Thyroid gland (tissue), 4 donors: ENCODE results near the gene GPR157.

Source experiments
- CTCF ChIP-seq, 6 experiments: fragments of 200-600 bp in 3 of 6; fragments of 450-650 bp in 3 of 6; sonication (generic) in 3 of 6; IDR thresholded peaks; one replicate each; pipeline ENCODE4 v1.5.1; 2016 to 2019; ENCODE audit warnings: antibody characterized with exemption in 6 of 6, mild to moderate bottlenecking in 2 of 6, inconsistent platforms in 1 of 6, moderate library complexity in 1 of 6
- POLR2A ChIP-seq, 2 donors: fragments of 450-650 bp; IDR thresholded peaks; one replicate each; pipeline ENCODE4 v1.6.1; 2017; ENCODE audit warnings: antibody characterized with exemption in 2 of 2, mild to moderate bottlenecking in 2 of 2, moderate library complexity in 1 of 2

DNA sequence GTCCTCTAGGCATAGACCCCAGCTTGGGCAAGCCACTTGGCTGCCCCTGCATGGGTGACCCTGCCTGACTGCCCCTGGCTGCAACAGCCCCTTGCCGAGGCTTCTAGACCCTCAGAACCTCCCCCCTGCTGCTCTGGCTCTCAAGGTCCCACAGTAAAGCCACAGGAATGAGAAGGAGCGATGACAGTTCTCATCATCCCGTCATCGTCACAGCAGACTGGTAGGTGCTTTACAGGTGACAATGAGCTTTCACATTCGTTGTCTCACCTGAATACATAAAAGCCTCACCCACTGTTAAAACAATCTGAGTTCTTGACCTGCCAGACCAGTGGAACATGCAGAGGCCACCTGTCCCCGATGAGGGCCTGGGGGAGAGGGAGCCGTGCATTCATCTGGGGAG lies 36.0 kb upstream of the GPR157 start:
- TF ChIP-seq CTCF (IDR thresholded peaks at IDR 0.05) = no peak
- TF ChIP-seq POLR2A (IDR thresholded peaks at IDR 0.05) = no peak
